ENCODE data around the gene MRPS34. TPM values are rescaled to one million over a fixed set of nuclear protein-coding genes. Genes with fewer than 3 reads are reported as not detected.
A peak's percentile ranks its signal among the peaks of the same experiment; 100 is the strongest.

Gene MRPS34
- total RNA-seq, 4 donors from 2014 or later: 67.6 to 114 (median 82.3) TPM

- peaks cover 0 to 43% (median 0%) of the 10 kb centered on the region in 3 donors for H3K36me3 ChIP-seq
- H3K27ac ChIP-seq: no peak overlapping the region
- H3K4me1 ChIP-seq: no peaks in the 10 kb centered on the region
- TF ChIP-seq CTCF (IDR thresholded peaks at IDR 0.05) (no peak), POLR2A (IDR thresholded peaks at IDR 0.05) (no peak)
- H3K27me3 ChIP-seq: no peaks in the 10 kb centered on the region
- no peaks in the 10 kb centered on the region for H3K9me3 ChIP-seq
- DNase-seq: peak in 1 of 3 donors; percentile 45
- H3K4me3 ChIP-seq: no peak overlapping the region
Observed at GRCh38 chr16:1790261-1790610, 17.3 kb upstream of the MRPS34 start.

GRCh38 chr16:1789643-1790045 is 16.7 kb upstream of the MRPS34 start:
- peaks cover 0 to 43% (median 0%) of the 10 kb centered on the region in 3 donors for H3K36me3 ChIP-seq
- DNase-seq: peak in 1 of 3 donors; percentile 46
- H3K4me3 ChIP-seq: no peak overlapping the region
- TF ChIP-seq POLR2A (IDR thresholded peaks at IDR 0.05): no peak
- TF ChIP-seq CTCF (IDR thresholded peaks at IDR 0.05): no peak
- H3K27me3 ChIP-seq: no peaks in the 10 kb centered on the region
- H3K27ac ChIP-seq: no peak overlapping the region
- H3K4me1 ChIP-seq: peaks cover 0 to 5% (median 0%) of the 10 kb centered on the region in 4 donors
- H3K9me3 ChIP-seq: no peaks in the 10 kb centered on the region

GRCh38 chr16:1788708-1789100 is 15.8 kb upstream of the MRPS34 start:
- Histone ChIP-seq H3K4me1 (peaks cover 0 to 14% (median 0%) of the 10 kb centered on the region in 4 donors), H3K27me3 (no peaks in the 10 kb centered on the region), H3K36me3 (peaks cover 0 to 43% (median 0%) of the 10 kb centered on the region in 3 donors), H3K9me3 (no peaks in the 10 kb centered on the region), H3K4me3 (no peak overlapping the region), H3K27ac (no peak overlapping the region)
- TF ChIP-seq CTCF (IDR thresholded peaks at IDR 0.05): no peak
- TF ChIP-seq POLR2A (IDR thresholded peaks at IDR 0.05): no peak
- DNase-seq: no peak

- Histone ChIP-seq H3K4me1 (peaks cover 0 to 17% (median 0%) of the 10 kb centered on the region in 4 donors), H3K27me3 (no peaks in the 10 kb centered on the region), H3K27ac (no peak overlapping the region), H3K9me3 (no peaks in the 10 kb centered on the region), H3K4me3 (no peak overlapping the region), H3K36me3 (peaks cover 0 to 43% (median 0%) of the 10 kb centered on the region in 3 donors)
- TF ChIP-seq POLR2A (IDR thresholded peaks at IDR 0.05): no peak
- DNase-seq: no peak
Observed at GRCh38 chr16:1788095-1788707, 15.3 kb upstream of the MRPS34 start.

- peaks cover 0 to 43% (median 0%) of the 10 kb centered on the region in 3 donors for H3K36me3 ChIP-seq
- no peaks in the 10 kb centered on the region for H3K9me3 ChIP-seq
- TF ChIP-seq CTCF (IDR thresholded peaks at IDR 0.05) (no peak), POLR2A (IDR thresholded peaks at IDR 0.05) (no peak)
- peaks cover 0 to 17% (median 0%) of the 10 kb centered on the region in 4 donors for H3K4me1 ChIP-seq
- DNase-seq: peak in 1 of 3 donors; percentile 45
- H3K27ac ChIP-seq: no peak overlapping the region
- no peaks in the 10 kb centered on the region for H3K27me3 ChIP-seq
- no peak overlapping the region for H3K4me3 ChIP-seq
Observed at GRCh38 chr16:1787322-1788094, 14.6 kb upstream of the MRPS34 start.

GRCh38 chr16:1787056-1787321 is 14.1 kb upstream of the MRPS34 start:
- Histone ChIP-seq H3K4me1 (peaks cover 0 to 17% (median under 1%) of the 10 kb centered on the region in 4 donors), H3K27me3 (no peaks in the 10 kb centered on the region), H3K36me3 (peaks cover 0 to 41% (median 0%) of the 10 kb centered on the region in 3 donors), H3K4me3 (no peak overlapping the region), H3K9me3 (no peaks in the 10 kb centered on the region), H3K27ac (no peak overlapping the region)
- no peak for DNase-seq
- TF ChIP-seq POLR2A (IDR thresholded peaks at IDR 0.05) (no peak), CTCF (IDR thresholded peaks at IDR 0.05) (no peak)
